Measurements from ENCODE around the gene LRRTM2. TPM values are rescaled to one million over a fixed set of nuclear protein-coding genes. Genes with fewer than 3 reads are reported as not detected.

Gene LRRTM2
- total and polyA plus RNA-seq, 9 donors = 0.07 to 0.92 (median 0.23) TPM

- no peaks in the 10 kb centered on the region for H3K9me3 ChIP-seq
- no peaks in the 10 kb centered on the region for H3K27me3 ChIP-seq
- H3K4me1 ChIP-seq (ENCODE audit: insufficient read depth) = peaks cover 3% of the 10 kb centered on the region
- intact Hi-C loops (cut with DNase I) = no loop called here
- H3K27ac ChIP-seq = no peak overlapping the region
- no peak overlapping the region for H3K4me3 ChIP-seq
- no peak for TF ChIP-seq CTCF (IDR thresholded peaks at IDR 0.05)
- no peak for TF ChIP-seq POLR2A (IDR thresholded peaks at IDR 0.05)
- no peak for TF ChIP-seq EP300 (IDR thresholded peaks at IDR 0.05)
- H3K36me3 ChIP-seq = no peaks in the 10 kb centered on the region
- WGBS, 3 donors = 44 to 57% (median 51%) methylated on average over 5 of the region's 5 CpGs
- no peak for DNase-seq
These were observed 49.9 kb downstream of the LRRTM2 start for GRCh38 chr5:138824924-138825863.

GRCh38 chr5:138824516-138824915 is 50.6 kb downstream of the LRRTM2 start:
- TF ChIP-seq EP300 (IDR thresholded peaks at IDR 0.05) (no peak), CTCF (IDR thresholded peaks at IDR 0.05) (no peak), POLR2A (IDR thresholded peaks at IDR 0.05) (no peak)
- no peak for DNase-seq
- WGBS, 3 donors = 64 to 70% (median 65%) methylated on average over 7 of the region's 7 CpGs
- no peaks in the 10 kb centered on the region for H3K36me3 ChIP-seq
- H3K27me3 ChIP-seq = no peaks in the 10 kb centered on the region
- no peak overlapping the region for H3K4me3 ChIP-seq
- intact Hi-C loops (cut with DNase I) = no loop called here
- H3K27ac ChIP-seq = no peak overlapping the region
- H3K4me1 ChIP-seq (ENCODE audit: insufficient read depth) = peaks cover 6% of the 10 kb centered on the region
- no peaks in the 10 kb centered on the region for H3K9me3 ChIP-seq

- intact Hi-C loops (cut with DNase I) = no loop called here
- H3K4me1 ChIP-seq (ENCODE audit: insufficient read depth) = peaks cover 8% of the 10 kb centered on the region
- WGBS, 3 donors = 85 to 92% (median 87%) methylated on average over 3 of the region's 3 CpGs
These were observed 54.4 kb downstream of the LRRTM2 start for GRCh38 chr5:138820695-138821094.

GRCh38 chr5:138819081-138819480 is 56.1 kb downstream of the LRRTM2 start:
- Histone ChIP-seq H3K4me1 (ENCODE audit: insufficient read depth) (peaks cover 8% of the 10 kb centered on the region), H3K4me3 (no peak overlapping the region), H3K27ac (no peak overlapping the region), H3K27me3 (no peaks in the 10 kb centered on the region), H3K36me3 (no peaks in the 10 kb centered on the region), H3K9me3 (no peaks in the 10 kb centered on the region)
- DNase-seq = no peak
- no peak for TF ChIP-seq EP300 (IDR thresholded peaks at IDR 0.05)
- TF ChIP-seq CTCF (IDR thresholded peaks at IDR 0.05) = no peak
- no peak for TF ChIP-seq POLR2A (IDR thresholded peaks at IDR 0.05)
- WGBS, 3 donors = 82 to 88% (median 85%) methylated on average over 4 of the region's 4 CpGs
- intact Hi-C loops (cut with DNase I) = no loop called here

More at GRCh38 chr5:138820695-138821094, 54.4 kb downstream of the LRRTM2 start:
- Histone ChIP-seq H3K36me3 (no peaks in the 10 kb centered on the region), H3K27me3 (no peaks in the 10 kb centered on the region), H3K9me3 (no peaks in the 10 kb centered on the region), H3K4me3 (no peak overlapping the region), H3K27ac (no peak overlapping the region)
- no peak for DNase-seq
- TF ChIP-seq POLR2A (IDR thresholded peaks at IDR 0.05) (no peak), EP300 (IDR thresholded peaks at IDR 0.05) (no peak), CTCF (IDR thresholded peaks at IDR 0.05) (no peak)

Other genes starting within 250 kb of the LRRTM2 start
- gene CTNNA1, start 121.9 kb downstream of the LRRTM2 start, total RNA-seq = 100 to 1,000 TPM; 125 to 278 (median 230) TPM
- gene CTNNA1, start 121.9 kb downstream of the LRRTM2 start, polyA plus RNA-seq = 100 to 1,000 TPM; 127 to 306 TPM